Panc1 (cell line): ENCODE results near the gene STK16.

ENCODE experiments used
- POLR2AphosphoS5 ChIP-seq: IDR thresholded peaks from 2 replicates; pipeline ENCODE4 v1.6.1; 2012; ENCODE audit warnings: mild to moderate bottlenecking, low read depth, low read length, moderate library complexity
- TCF7L2 ChIP-seq: IDR thresholded peaks from 2 replicates; pipeline ENCODE4 v1.6.1; 2011; ENCODE audit warnings: mild to moderate bottlenecking, low read depth, low read length, inconsistent platforms
- TF ChIP-seq, protein P1 (sequence below): fragments of 450-650 bp; IDR thresholded peaks from 2 replicates; pipeline ENCODE4 v1.5.1; 2017; ENCODE audit warnings: mild to moderate bottlenecking

DNA sequence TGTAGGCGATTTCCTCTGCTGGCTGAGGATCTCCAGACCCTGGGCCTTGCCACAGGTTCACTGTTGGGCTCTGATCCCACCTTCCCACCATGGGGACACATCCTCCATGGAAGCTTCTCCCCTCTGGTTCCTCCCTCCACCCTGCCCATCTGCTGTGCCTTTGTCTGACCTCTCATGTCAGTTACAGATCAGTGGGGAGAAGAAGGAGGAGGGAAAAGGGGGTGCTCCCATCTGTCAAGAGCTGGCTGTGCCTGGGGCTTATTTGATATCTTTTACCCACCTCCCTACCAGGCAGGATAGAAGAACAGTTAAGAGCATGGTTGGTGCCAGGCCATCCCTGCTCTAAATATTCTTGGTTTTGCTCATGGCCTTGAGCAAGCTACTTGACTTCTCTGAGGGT lies 21.6 kb downstream of the STK16 start:
- TF ChIP-seq, protein P1, sequence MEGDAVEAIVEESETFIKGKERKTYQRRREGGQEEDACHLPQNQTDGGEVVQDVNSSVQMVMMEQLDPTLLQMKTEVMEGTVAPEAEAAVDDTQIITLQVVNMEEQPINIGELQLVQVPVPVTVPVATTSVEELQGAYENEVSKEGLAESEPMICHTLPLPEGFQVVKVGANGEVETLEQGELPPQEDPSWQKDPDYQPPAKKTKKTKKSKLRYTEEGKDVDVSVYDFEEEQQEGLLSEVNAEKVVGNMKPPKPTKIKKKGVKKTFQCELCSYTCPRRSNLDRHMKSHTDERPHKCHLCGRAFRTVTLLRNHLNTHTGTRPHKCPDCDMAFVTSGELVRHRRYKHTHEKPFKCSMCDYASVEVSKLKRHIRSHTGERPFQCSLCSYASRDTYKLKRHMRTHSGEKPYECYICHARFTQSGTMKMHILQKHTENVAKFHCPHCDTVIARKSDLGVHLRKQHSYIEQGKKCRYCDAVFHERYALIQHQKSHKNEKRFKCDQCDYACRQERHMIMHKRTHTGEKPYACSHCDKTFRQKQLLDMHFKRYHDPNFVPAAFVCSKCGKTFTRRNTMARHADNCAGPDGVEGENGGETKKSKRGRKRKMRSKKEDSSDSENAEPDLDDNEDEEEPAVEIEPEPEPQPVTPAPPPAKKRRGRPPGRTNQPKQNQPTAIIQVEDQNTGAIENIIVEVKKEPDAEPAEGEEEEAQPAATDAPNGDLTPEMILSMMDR = no peak
- TF ChIP-seq POLR2AphosphoS5 = no peak
- TF ChIP-seq TCF7L2 = no peak
